Panc1 (cell line): ENCODE results near the gene ANO2. TPM values are rescaled to one million over a fixed set of nuclear protein-coding genes. Genes with fewer than 3 reads are reported as not detected.

ENCODE experiments used
- ATAC-seq: fragments of 200-7000 bp; cut with Tn5 transposase; 2 replicates; pipeline ENCODE4 v1.9.1; 2020; ENCODE audit warnings: mild to moderate bottlenecking, moderate library complexity
- BruUV-seq: library from RNA; stranded (reverse); fragments of 400-500 nt; replicated peaks from 2 replicates; lab custom pipeline; 2021; lab: Mats Ljungman, UMichigan
- CTCF ChIA-PET: fragments of 300-600 bp; sonication (Branson Sonifier 250); formaldehyde crosslinking; loops from one replicate; lab custom pipeline; 2022; ENCODE audit warnings: antibody characterized with exemption; lab: Charles Lee
- POLR2A ChIA-PET: fragments of 300-600 bp; sonication (Branson Sonifier 250); formaldehyde crosslinking; loops from one replicate; lab custom pipeline; 2022; ENCODE audit warnings: antibody characterized with exemption; lab: Charles Lee
- DNase-seq: peaks from one replicate; pipeline ENCODE4 v3.0.0-alpha.2; 2010; ENCODE audit warnings: low read depth, low spot score
- H3K27ac ChIP-seq: 2 replicates; pipeline ENCODE4 v1.5.1; 2011; ENCODE audit warnings: mild to moderate bottlenecking, low read length, inconsistent platforms
- H3K27me3 ChIP-seq: fragments of 200-500 bp; sonication (Bioruptor generic); 2 replicates; pipeline ENCODE4 v1.6.0; 2014; ENCODE audit warnings: low read length, inconsistent platforms; ENCODE audit not compliant: control insufficient read depth, insufficient read depth
- H3K36me3 ChIP-seq: fragments of 200-500 bp; sonication (Bioruptor generic); 2 replicates; pipeline ENCODE4 v1.5.1; 2014; ENCODE audit warnings: inconsistent platforms, mild to moderate bottlenecking, low read length, moderate library complexity; ENCODE audit not compliant: control insufficient read depth, insufficient read depth
- H3K4me1 ChIP-seq: 2 replicates; pipeline ENCODE4 v1.5.1; 2011; ENCODE audit warnings: inconsistent platforms, mild to moderate bottlenecking, low read length, moderate library complexity; ENCODE audit not compliant: control insufficient read depth, insufficient read depth
- H3K4me3 ChIP-seq, 2 experiments: 2 replicates each; pipeline ENCODE4 v1.5.1; 2011 to 2012; ENCODE audit warnings: low read depth in 2 of 2, low read length in 2 of 2, mild to moderate bottlenecking in 2 of 2, inconsistent platforms in 1 of 2, moderate library complexity in 1 of 2
- H3K9me3 ChIP-seq: fragments of 200-500 bp; sonication (Bioruptor generic); 2 replicates; pipeline ENCODE4 v1.5.1; 2014; ENCODE audit warnings: low read depth, mild to moderate bottlenecking, inconsistent platforms, low read length, moderate library complexity; ENCODE audit not compliant: control insufficient read depth, insufficient read depth
- CTCF ChIP-seq: fragments of 450-650 bp; IDR thresholded peaks from 2 replicates; pipeline ENCODE4 v1.5.1; 2017; ENCODE audit warnings: mild to moderate bottlenecking
- POLR2AphosphoS5 ChIP-seq: IDR thresholded peaks from 2 replicates; pipeline ENCODE4 v1.6.1; 2012; ENCODE audit warnings: mild to moderate bottlenecking, low read depth, low read length, moderate library complexity
- REST ChIP-seq, 2 experiments: IDR thresholded peaks; 2 replicates each; pipeline ENCODE4 v1.6.1; 2011 to 2012; ENCODE audit warnings: low read depth in 2 of 2, control low read depth in 1 of 2, low read length in 1 of 2, mild to moderate bottlenecking in 1 of 2, moderate library complexity in 1 of 2; ENCODE audit not compliant: insufficient read depth in 1 of 2
- SIN3A ChIP-seq: IDR thresholded peaks from 2 replicates; pipeline ENCODE4 v1.6.1; 2012; ENCODE audit warnings: low read depth, mild to moderate bottlenecking, low read length, moderate library complexity, borderline replicate concordance; ENCODE audit not compliant: insufficient read depth
- TCF7L2 ChIP-seq: IDR thresholded peaks from 2 replicates; pipeline ENCODE4 v1.6.1; 2011; ENCODE audit warnings: mild to moderate bottlenecking, low read depth, low read length, inconsistent platforms
- in situ Hi-C: cut with HindIII; loops from 2 replicates; pipeline ENCODE4 v1.10.0; 2016; ENCODE audit warnings: low sequenced_read_pairs, low pct_unique_long_range_greater_than_20kb
- intact Hi-C: fragments of 100-400 bp; cut with micrococcal nuclease; formaldehyde crosslinking; loops from one replicate; pipeline ENCODE4 v1.10.0; 2022; ENCODE audit not compliant: unreplicated experiment
- total RNA-seq: library from RNA; stranded (reverse); gene quantifications from one replicate; pipeline ENCODE4 v1.2.1, GENCODE V29; 2021; ENCODE audit not compliant: unreplicated experiment

The ANO2 gene
- total RNA-seq, 1 experiment from 2014 or later = not detected

- no peak for ATAC-seq
- BruUV-seq = no TSS peak
- no peak for DNase-seq
- Histone ChIP-seq H3K4me3 (no peak overlapping the region), H3K27me3 (no peaks in the 10 kb centered on the region), H3K9me3 (no peaks in the 10 kb centered on the region), H3K36me3 (no peaks in the 10 kb centered on the region), H3K27ac (no peak overlapping the region), H3K4me1 (no peaks in the 10 kb centered on the region)
- CTCF ChIA-PET = no interaction called here
- in situ Hi-C loops = no loop called here
- intact Hi-C loops = no loop called here
- POLR2A ChIA-PET = no interaction called here
- TF ChIP-seq POLR2AphosphoS5 (no peak), TCF7L2 (no peak), SIN3A (no peak), CTCF (no peak), REST (IDR thresholded peaks at IDR 0.05; ENCODE audit: insufficient read depth in 1 of 2, low read depth in 2 of 2, low read length in 1 of 2) (no peak)
These were observed 147.4 kb downstream of the ANO2 start for GRCh38 chr12:5797661-5798060.

GRCh38 chr12:5796959-5797225 is 148.2 kb downstream of the ANO2 start:
- Histone ChIP-seq H3K9me3 (no peaks in the 10 kb centered on the region), H3K36me3 (no peaks in the 10 kb centered on the region), H3K4me1 (no peaks in the 10 kb centered on the region), H3K27ac (no peak overlapping the region), H3K27me3 (no peaks in the 10 kb centered on the region), H3K4me3 (no peak overlapping the region)
- TF ChIP-seq TCF7L2 = no peak
- TF ChIP-seq CTCF = no peak
- TF ChIP-seq REST (IDR thresholded peaks at IDR 0.05; ENCODE audit: insufficient read depth in 1 of 2, low read depth in 2 of 2, low read length in 1 of 2) = no peak
- no peak for TF ChIP-seq SIN3A
- TF ChIP-seq POLR2AphosphoS5 = no peak
- in situ Hi-C loops (no loop called here), intact Hi-C loops (no loop called here)
- no TSS peak for BruUV-seq
- ChIA-PET POLR2A (no interaction called here), CTCF (interaction anchor here (0.5 to 0.7 kb wide), 2 partner anchors 174 to 606 kb away, joined by 3 read pairs; no protein-coding TSS in a partner anchor)
- DNase-seq (no peak), ATAC-seq (no peak)
